Duodenal mucosa (tissue), 2 donors: ENCODE data around the gene DOCK2.

Experiments
- H3K27ac ChIP-seq: one replicate; pipeline ENCODE4 v1.7.0; 2013; ENCODE audit warnings: low read depth, low read length
- H3K27me3 ChIP-seq, 2 donors: one replicate each; pipeline ENCODE4 v1.7.0; 2013; ENCODE audit warnings: low read length in 2 of 2, control low read depth in 1 of 2; ENCODE audit not compliant: insufficient read depth in 2 of 2, control insufficient read depth in 1 of 2
- H3K36me3 ChIP-seq, 2 donors: one replicate each; pipeline ENCODE4 v1.7.0; 2013; ENCODE audit warnings: low read length in 2 of 2, control low read depth in 1 of 2; ENCODE audit not compliant: insufficient read depth in 2 of 2, control insufficient read depth in 1 of 2
- H3K4me1 ChIP-seq, 2 donors: one replicate each; pipeline ENCODE4 v1.7.0; 2013; ENCODE audit warnings: low read length in 2 of 2, control low read depth in 1 of 2; ENCODE audit not compliant: insufficient read depth in 2 of 2, control insufficient read depth in 1 of 2
- H3K4me3 ChIP-seq, 2 donors: one replicate each; pipeline ENCODE4 v1.7.0; 2013; ENCODE audit warnings: low read length in 2 of 2, low read depth in 1 of 2
- H3K9ac ChIP-seq, 2 donors: one replicate each; pipeline ENCODE4 v1.7.0; 2013; ENCODE audit warnings: low read length in 2 of 2, low read depth in 1 of 2
- H3K9me3 ChIP-seq, 2 donors: one replicate each; pipeline ENCODE4 v1.7.0; 2013; ENCODE audit warnings: low read length in 2 of 2, control low read depth in 1 of 2; ENCODE audit not compliant: control insufficient read depth in 1 of 2

Gene DOCK2

DNA sequence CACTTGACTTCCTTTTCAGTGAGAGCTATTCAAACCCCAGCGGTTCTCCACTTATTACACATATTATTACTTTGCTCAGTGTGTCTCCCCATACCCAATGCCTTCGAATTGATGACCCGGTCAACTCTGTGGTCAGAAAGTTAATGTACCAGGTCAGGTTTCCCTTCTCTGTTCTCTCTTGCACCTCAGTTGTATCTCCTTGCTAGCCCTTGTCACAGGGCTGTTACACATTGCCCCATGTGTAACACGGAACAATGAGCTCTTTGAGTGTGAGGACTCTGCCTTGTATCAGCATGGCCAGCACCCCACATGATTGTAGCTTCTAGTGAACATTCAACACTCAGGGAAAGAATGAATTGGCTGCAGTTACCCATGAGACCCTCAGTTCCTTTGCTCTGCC, 73.6 kb downstream of the DOCK2 start:
- Histone ChIP-seq H3K9me3 (no peaks in the 10 kb centered on the region), H3K9ac (no peak overlapping the region), H3K4me3 (no peak overlapping the region), H3K27ac (no peak overlapping the region), H3K27me3 (no peaks in the 10 kb centered on the region), H3K4me1 (no peaks in the 10 kb centered on the region), H3K36me3 (peaks cover 0 to 26% of the 10 kb centered on the region in 2 donors)

DNA sequence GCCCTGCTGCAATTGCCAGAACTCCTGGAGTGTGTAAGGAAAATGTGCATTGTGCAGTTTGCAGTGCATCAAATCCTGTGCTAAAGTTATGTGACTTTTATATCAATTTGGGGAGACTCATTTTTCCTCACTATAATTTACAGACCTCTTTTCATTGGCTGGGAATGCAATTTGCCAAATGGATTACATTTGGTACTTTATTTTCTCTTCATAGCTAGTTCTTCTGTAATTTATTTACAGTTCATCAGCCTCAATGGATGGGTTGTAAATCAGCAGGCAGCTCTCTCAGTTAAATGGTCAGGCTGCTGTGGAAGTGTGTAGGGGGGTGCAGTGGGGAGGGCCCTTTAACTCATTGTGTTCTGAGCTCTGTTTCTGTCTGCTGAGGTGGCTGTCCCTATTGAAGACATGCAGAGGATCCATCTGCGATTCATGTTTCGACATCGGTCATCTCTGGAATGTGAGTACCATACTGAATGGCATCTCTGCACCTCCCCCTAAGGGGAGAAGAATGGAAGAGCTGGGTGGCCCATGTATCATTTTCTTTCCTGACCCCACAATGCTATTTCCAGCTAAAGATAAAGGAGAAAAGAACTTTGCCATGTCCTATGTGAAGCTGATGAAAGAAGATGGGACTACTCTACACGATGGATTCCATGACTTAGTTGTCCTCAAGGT, 74.6 kb downstream of the DOCK2 start:
- Histone ChIP-seq H3K9ac (no peak overlapping the region), H3K27ac (no peak overlapping the region), H3K9me3 (no peaks in the 10 kb centered on the region), H3K27me3 (no peaks in the 10 kb centered on the region), H3K4me1 (no peaks in the 10 kb centered on the region), H3K4me3 (no peak overlapping the region), H3K36me3 (peaks cover 0 to 29% of the 10 kb centered on the region in 2 donors)

GRCh38 chr5:169712428-169712827, 75.4 kb downstream of the DOCK2 start:
- H3K4me1 ChIP-seq: no peaks in the 10 kb centered on the region
- H3K9ac ChIP-seq: no peak overlapping the region
- no peak overlapping the region for H3K4me3 ChIP-seq
- no peaks in the 10 kb centered on the region for H3K27me3 ChIP-seq
- no peaks in the 10 kb centered on the region for H3K9me3 ChIP-seq
- H3K27ac ChIP-seq: no peak overlapping the region
- H3K36me3 ChIP-seq: peaks cover 0 to 30% of the 10 kb centered on the region in 2 donors

- Histone ChIP-seq H3K4me3 (no peak overlapping the region), H3K36me3 (peaks cover 0 to 31% of the 10 kb centered on the region in 2 donors), H3K27me3 (no peaks in the 10 kb centered on the region), H3K9ac (no peak overlapping the region), H3K4me1 (no peaks in the 10 kb centered on the region), H3K27ac (no peak overlapping the region), H3K9me3 (no peaks in the 10 kb centered on the region)
These were observed 79.2 kb downstream of the DOCK2 start for GRCh38 chr5:169716287-169716686.

DNA sequence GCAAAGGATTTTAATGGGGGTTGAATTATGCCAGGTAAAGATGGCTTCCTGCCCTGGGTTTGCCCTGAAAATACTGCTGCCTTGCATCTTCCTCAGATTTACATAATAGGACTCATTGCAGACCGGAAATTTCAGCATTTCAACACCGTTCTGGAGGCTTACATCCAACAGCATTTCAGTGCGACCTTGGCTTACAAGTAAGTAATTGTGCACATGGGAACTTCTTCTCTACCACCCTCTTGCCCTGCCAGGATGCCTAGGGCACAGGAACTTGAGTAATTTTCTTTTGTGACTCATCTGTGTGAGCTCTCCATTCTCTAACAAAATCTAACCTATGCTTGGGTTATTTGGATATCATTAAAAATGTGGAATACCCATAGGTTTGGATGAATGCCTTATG, 80.2 kb downstream of the DOCK2 start:
- no peak overlapping the region for H3K27ac ChIP-seq

GRCh38 chr5:169719360-169720314, 82.6 kb downstream of the DOCK2 start:
- H3K4me1 ChIP-seq: no peaks in the 10 kb centered on the region
- H3K36me3 ChIP-seq: peaks cover 0 to 24% of the 10 kb centered on the region in 2 donors
- no peak overlapping the region for H3K9ac ChIP-seq
- no peaks in the 10 kb centered on the region for H3K27me3 ChIP-seq
- no peaks in the 10 kb centered on the region for H3K9me3 ChIP-seq
- H3K27ac ChIP-seq: no peak overlapping the region
- H3K4me3 ChIP-seq: no peak overlapping the region

More for the DNA sequence above, 80.2 kb downstream of the DOCK2 start:
- H3K4me3 ChIP-seq: no peak overlapping the region
- no peaks in the 10 kb centered on the region for H3K27me3 ChIP-seq
- no peaks in the 10 kb centered on the region for H3K4me1 ChIP-seq
- H3K36me3 ChIP-seq: peaks cover 0 to 35% of the 10 kb centered on the region in 2 donors
- H3K9ac ChIP-seq: no peak overlapping the region
- H3K9me3 ChIP-seq: no peaks in the 10 kb centered on the region

DNA sequence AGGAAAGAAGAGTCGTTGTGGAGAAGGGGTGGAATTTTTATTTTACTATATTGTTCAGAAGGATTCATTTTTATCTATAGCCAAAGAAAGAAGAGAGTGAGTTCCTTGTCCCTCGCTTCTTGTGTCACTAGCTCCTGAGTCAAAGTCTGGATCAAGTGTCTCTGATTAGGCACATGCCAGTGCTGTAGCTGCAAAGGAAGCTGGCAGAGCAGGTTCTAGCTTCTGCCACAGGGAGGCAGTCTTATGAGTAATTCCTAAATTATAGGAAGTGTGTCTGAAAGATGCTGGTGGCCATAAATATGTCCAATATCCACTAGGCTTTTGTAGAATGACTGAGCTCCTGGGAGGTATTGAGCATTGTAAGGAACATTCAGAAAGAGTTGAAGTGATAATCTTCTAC, 84.7 kb downstream of the DOCK2 start:
- peaks cover 0 to 21% of the 10 kb centered on the region in 2 donors for H3K36me3 ChIP-seq
- no peaks in the 10 kb centered on the region for H3K4me1 ChIP-seq
- no peak overlapping the region for H3K9ac ChIP-seq
- H3K27me3 ChIP-seq: no peaks in the 10 kb centered on the region
- no peaks in the 10 kb centered on the region for H3K9me3 ChIP-seq
- H3K27ac ChIP-seq: no peak overlapping the region
- no peak overlapping the region for H3K4me3 ChIP-seq

- Histone ChIP-seq H3K4me1 (no peaks in the 10 kb centered on the region), H3K4me3 (no peak overlapping the region), H3K9ac (no peak overlapping the region), H3K27me3 (no peaks in the 10 kb centered on the region), H3K9me3 (no peaks in the 10 kb centered on the region), H3K36me3 (peaks cover 0 to 16% of the 10 kb centered on the region in 2 donors), H3K27ac (no peak overlapping the region)
These were observed 86.2 kb downstream of the DOCK2 start for GRCh38 chr5:169723103-169723831.

DNA sequence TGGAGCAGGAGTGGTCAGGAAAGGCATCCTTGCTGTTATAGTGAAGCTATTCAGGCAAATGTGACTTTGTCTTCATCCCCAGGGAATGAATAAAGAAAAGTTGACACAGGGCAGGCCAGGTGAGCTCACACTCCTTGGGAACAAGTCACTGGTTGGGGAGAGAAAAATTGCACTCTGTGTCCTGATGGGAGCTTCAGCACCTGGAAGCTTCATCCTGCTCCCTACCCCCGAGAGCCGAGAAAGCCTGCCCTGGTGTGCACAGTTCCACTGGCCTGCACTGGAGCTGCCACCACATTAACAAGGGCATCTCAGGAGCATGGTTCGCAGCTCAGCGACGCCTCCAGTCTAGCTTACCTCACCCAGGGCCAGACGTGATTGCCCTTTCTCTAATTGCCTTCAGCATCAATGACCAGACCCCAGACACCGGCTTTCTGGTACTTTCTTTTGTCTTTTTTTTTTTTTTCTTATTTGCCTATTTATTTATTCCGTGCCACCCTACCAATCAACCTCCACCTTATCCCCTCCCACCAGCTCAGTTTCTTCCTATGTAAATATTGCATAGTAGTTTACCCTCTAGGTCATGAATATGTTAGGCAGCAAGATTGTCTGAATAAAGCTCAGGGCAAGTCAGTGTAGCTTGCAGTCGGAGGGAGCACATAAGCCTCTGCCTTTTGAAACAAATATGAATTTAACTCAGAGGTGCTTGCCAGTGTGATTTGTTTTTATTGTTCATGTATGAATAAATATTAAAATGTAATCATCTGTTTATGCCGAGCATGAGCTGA, 87.4 kb downstream of the DOCK2 start:
- H3K27ac ChIP-seq: no peak overlapping the region

More for the DNA sequence above, 87.4 kb downstream of the DOCK2 start:
- H3K36me3 ChIP-seq: peaks cover 0 to 14% of the 10 kb centered on the region in 2 donors
- H3K9ac ChIP-seq: no peak overlapping the region
- no peaks in the 10 kb centered on the region for H3K27me3 ChIP-seq
- no peak overlapping the region for H3K4me3 ChIP-seq
- no peaks in the 10 kb centered on the region for H3K9me3 ChIP-seq
- H3K4me1 ChIP-seq: no peaks in the 10 kb centered on the region
